Mucosa of stomach (tissue), 1 donor: Measurements from ENCODE around the gene NCLN.
"Not testable (repeated sequence)": the region's sequence is repeated elsewhere in the genome, so short reads cannot be mapped to it uniquely, and the experiment has no call there.

Experiments used
- H3K27me3 ChIP-seq: one replicate; pipeline ENCODE4 v1.7.0; 2013; ENCODE audit warnings: mild to moderate bottlenecking, low read length; ENCODE audit not compliant: control insufficient read depth, insufficient read depth
- H3K36me3 ChIP-seq: one replicate; pipeline ENCODE4 v1.7.0; 2013; ENCODE audit warnings: low read length; ENCODE audit not compliant: control insufficient read depth, insufficient read depth
- H3K4me1 ChIP-seq: one replicate; pipeline ENCODE4 v1.7.0; 2013; ENCODE audit warnings: mild to moderate bottlenecking, low read length; ENCODE audit not compliant: control insufficient read depth, insufficient read depth
- H3K4me3 ChIP-seq: one replicate; pipeline ENCODE4 v1.7.0; 2013; ENCODE audit warnings: low read length
- H3K9ac ChIP-seq: one replicate; pipeline ENCODE4 v1.7.0; 2013; ENCODE audit warnings: mild to moderate bottlenecking, low read length, moderate library complexity
- H3K9me3 ChIP-seq: one replicate; pipeline ENCODE4 v1.7.0; 2013; ENCODE audit warnings: mild to moderate bottlenecking, low read length, moderate library complexity; ENCODE audit not compliant: control insufficient read depth
- donor health status: Pancreatic carcinoma.

NCLN gene

GRCh38 chr19:3211191-3211590 is 25.5 kb downstream of the NCLN start:
- Histone ChIP-seq H3K4me3 (no peak overlapping the region), H3K36me3 (no peaks in the 10 kb centered on the region), H3K27me3 (no peaks in the 10 kb centered on the region), H3K4me1 (no peaks in the 10 kb centered on the region), H3K9me3 (no peaks in the 10 kb centered on the region), H3K9ac (no peak overlapping the region)

- Histone ChIP-seq H3K36me3 (no peaks in the 10 kb centered on the region), H3K4me3 (no peak overlapping the region), H3K9me3 (no peaks in the 10 kb centered on the region), H3K4me1 (no peaks in the 10 kb centered on the region), H3K27me3 (no peaks in the 10 kb centered on the region), H3K9ac (no peak overlapping the region)
These were observed 27.4 kb downstream of the NCLN start for GRCh38 chr19:3213159-3213558.

- H3K9ac ChIP-seq = no peak overlapping the region
- H3K27me3 ChIP-seq = peaks cover 3% of the 10 kb centered on the region
- no peaks in the 10 kb centered on the region for H3K36me3 ChIP-seq
- no peak overlapping the region for H3K4me3 ChIP-seq
- H3K4me1 ChIP-seq = no peaks in the 10 kb centered on the region
- H3K9me3 ChIP-seq = no peaks in the 10 kb centered on the region
These were observed 31.1 kb downstream of the NCLN start for GRCh38 chr19:3216874-3217273.

- no peaks in the 10 kb centered on the region for H3K36me3 ChIP-seq
- no peak overlapping the region for H3K4me3 ChIP-seq
- no peaks in the 10 kb centered on the region for H3K4me1 ChIP-seq
- no peak overlapping the region for H3K9ac ChIP-seq
- H3K27me3 ChIP-seq = peaks cover 5% of the 10 kb centered on the region
- H3K9me3 ChIP-seq = no peaks in the 10 kb centered on the region
These were observed 34.8 kb downstream of the NCLN start for GRCh38 chr19:3220576-3220975.

DNA sequence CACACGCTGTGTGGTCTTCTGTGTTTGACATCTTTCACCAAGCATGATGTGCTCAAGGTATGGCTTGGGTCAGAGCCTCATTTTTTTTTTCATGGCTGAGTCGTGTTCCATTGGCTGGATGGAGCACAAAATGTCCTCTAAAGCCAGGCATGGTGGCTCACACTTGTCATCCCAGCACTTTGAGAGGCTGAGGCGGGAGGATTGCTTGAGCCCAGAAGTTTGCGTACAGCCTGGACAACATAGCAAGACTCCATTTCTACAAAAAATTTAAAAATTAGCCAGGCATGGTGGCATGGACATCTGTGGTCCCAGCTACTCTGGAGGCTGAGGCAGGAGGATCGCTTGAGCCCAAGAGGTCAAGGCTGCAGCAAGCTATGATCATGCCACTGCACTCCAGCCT is 35.8 kb downstream of the NCLN start:
- not testable (repeated sequence) for H3K4me3 ChIP-seq, H3K36me3 ChIP-seq, H3K4me1 ChIP-seq, H3K9me3 ChIP-seq, H3K9ac ChIP-seq
- peaks cover 13% of the 10 kb centered on the region for H3K27me3 ChIP-seq

DNA sequence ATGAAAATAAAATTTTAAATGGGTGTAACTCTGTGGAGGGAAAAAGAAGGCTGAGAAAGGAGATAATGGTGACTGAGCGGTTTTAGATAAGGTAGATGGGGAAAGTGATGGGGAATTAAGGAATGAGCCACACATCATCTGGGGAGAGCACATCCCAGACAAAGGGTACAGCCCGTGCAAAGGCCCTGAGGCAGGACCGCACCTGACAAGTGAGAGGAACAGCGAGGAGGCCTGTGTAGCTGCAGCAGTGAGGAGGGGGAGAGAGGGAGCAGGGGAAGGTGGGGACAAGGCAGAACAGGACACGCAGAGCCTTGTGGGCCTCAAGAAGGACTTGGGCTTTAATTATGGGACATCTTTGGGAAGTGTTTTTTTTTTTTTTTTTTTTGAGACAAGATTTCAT is 37.0 kb downstream of the NCLN start:
- Histone ChIP-seq H3K27me3 (peaks cover 21% of the 10 kb centered on the region), H3K9me3 (no peaks in the 10 kb centered on the region), H3K4me1 (no peaks in the 10 kb centered on the region), H3K9ac (no peak overlapping the region), H3K4me3 (no peak overlapping the region), H3K36me3 (no peaks in the 10 kb centered on the region)

- Histone ChIP-seq H3K9ac (no peak within 1 kb of the TSS), H3K36me3 (no peaks in the 10 kb centered on the region), H3K9me3 (no peaks in the 10 kb centered on the region), H3K27me3 (peaks cover 34% of the 10 kb centered on the region), H3K4me1 (no peaks in the 10 kb centered on the region), H3K4me3 (no peak within 1 kb of the TSS)
These were observed 38.8 kb downstream of the NCLN start, which contains the start of gene CELF5 for GRCh38 chr19:3224346-3225168. Gene CELF5 (plus strand): TSS chr19:3224661. CDS start chr19:3224740, 79 bp downstream.

DNA sequence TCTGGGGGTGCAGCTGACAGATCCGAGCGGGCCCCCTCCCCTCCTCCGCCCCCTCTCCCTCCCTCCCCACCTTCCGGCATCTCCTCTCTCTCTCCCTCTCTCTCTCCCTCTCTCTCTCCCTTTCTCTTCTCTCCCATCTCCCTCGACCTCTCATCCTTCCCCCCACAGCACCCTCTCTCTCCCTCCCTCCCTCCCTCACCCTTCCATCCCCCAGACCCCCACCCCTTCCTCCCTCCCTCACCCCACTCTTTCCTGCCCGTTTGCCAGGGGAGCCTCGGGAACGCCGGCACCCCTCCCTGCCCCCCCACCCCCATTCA is 39.4 kb downstream of the NCLN start:
- Histone ChIP-seq H3K36me3 (no peaks in the 10 kb centered on the region), H3K9ac (no peak overlapping the region), H3K4me1 (no peaks in the 10 kb centered on the region), H3K27me3 (peaks cover 38% of the 10 kb centered on the region), H3K4me3 (no peak overlapping the region), H3K9me3 (no peaks in the 10 kb centered on the region)

- Histone ChIP-seq H3K9ac (no peak overlapping the region), H3K27me3 (peaks cover 38% of the 10 kb centered on the region)
These were observed 40.0 kb downstream of the NCLN start for GRCh38 chr19:3225677-3226093.

DNA sequence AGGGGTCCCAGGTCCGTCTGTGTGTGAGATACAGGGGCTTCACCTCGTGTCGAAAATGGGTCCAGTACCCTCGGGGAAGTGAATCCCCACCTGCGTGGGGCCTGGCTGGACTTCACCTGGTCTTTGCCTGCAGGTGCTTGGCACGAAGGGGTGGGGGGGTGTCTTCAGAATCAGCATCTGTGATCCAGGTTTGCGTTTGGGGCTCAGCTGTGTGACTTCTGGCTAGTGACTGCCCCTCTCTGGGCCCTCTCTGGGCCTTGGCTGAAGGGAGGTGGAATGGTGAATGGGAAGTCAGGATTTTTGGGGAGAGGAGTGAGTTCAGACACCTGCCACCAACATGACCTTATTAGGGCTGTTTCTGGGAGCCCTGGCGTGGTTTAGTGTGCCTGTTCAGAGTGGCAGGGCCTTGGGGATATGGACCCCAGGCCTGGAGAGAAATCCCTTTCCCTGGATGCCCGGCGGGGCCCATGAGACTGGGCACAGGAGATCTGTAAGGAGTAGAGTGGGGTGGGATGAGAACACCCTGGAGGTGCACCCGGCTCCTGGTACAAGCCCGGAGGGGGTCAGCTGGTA is 41.4 kb downstream of the NCLN start:
- H3K36me3 ChIP-seq = no peaks in the 10 kb centered on the region
- no peak overlapping the region for H3K4me3 ChIP-seq
- H3K9ac ChIP-seq = no peak overlapping the region
- H3K9me3 ChIP-seq = no peaks in the 10 kb centered on the region
- no peaks in the 10 kb centered on the region for H3K4me1 ChIP-seq
- peaks cover 35% of the 10 kb centered on the region for H3K27me3 ChIP-seq

More at GRCh38 chr19:3225677-3226093, 40.0 kb downstream of the NCLN start:
- Histone ChIP-seq H3K36me3 (no peaks in the 10 kb centered on the region), H3K9me3 (no peaks in the 10 kb centered on the region), H3K4me3 (no peak overlapping the region), H3K4me1 (no peaks in the 10 kb centered on the region)

DNA sequence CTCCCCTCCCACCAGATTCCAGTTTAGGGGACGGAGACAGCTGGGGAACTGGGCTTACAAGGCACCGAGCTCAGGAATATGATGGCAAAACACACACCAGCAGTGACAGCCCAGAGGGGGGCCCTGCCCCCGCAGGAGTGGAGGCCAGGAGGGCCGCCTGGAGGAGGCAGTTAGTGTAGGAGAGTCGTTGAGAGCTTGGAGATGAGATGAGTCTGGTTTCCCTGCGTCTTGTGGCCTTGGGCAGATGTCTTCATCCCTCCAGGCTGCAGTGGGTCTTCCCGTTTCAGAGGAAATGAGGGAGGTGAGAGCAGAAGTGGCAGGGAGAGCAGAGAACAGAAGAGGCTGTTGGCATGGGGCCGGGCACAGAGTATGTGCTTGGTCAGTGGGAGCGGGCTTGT is 43.6 kb downstream of the NCLN start:
- Histone ChIP-seq H3K36me3 (no peaks in the 10 kb centered on the region), H3K9ac (no peak overlapping the region), H3K9me3 (no peaks in the 10 kb centered on the region), H3K27me3 (peaks cover 35% of the 10 kb centered on the region), H3K4me1 (no peaks in the 10 kb centered on the region), H3K4me3 (no peak overlapping the region)

DNA sequence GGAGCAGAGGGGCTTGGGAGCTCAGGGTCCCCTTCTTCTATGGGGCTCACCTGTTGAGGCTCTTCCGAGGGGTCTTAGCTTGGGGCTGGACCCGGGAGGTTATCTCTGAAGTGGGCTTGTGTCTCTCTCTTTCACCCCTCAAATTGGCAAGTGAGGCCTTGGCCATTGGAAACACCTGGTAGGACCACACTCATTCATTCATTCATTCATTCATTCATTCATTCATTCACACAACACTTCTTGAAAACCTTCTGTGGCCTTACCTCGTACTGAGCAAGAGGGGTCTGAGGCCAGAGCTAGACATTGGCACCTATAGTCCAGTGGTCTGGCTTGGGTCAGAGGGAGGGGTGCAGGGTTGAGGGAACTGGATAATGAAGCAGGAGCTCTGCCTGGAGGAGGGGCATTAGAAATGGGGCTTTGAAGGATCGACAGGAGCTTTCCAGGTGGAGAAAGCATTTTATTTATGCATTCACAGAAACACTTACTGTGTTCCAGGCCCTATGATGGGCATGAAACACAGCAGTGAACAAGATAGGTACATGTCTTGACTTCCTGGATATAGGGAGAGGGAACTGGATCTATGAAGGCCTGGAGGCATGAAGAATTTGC is 44.3 kb downstream of the NCLN start:
- Histone ChIP-seq H3K4me1 (no peaks in the 10 kb centered on the region), H3K27me3 (peaks cover 35% of the 10 kb centered on the region), H3K9ac (no peak overlapping the region), H3K9me3 (no peaks in the 10 kb centered on the region), H3K4me3 (no peak overlapping the region), H3K36me3 (no peaks in the 10 kb centered on the region)
